Measurements from ENCODE around the gene PIGK. TPM values are rescaled to one million over a fixed set of nuclear protein-coding genes. Genes with fewer than 3 reads are reported as not detected.

Gene PIGK
- total and polyA plus RNA-seq, 2 donors (not counting 1 experiment from before 2014, with no cell fraction given): 3.1 to 14.9 TPM

DNA sequence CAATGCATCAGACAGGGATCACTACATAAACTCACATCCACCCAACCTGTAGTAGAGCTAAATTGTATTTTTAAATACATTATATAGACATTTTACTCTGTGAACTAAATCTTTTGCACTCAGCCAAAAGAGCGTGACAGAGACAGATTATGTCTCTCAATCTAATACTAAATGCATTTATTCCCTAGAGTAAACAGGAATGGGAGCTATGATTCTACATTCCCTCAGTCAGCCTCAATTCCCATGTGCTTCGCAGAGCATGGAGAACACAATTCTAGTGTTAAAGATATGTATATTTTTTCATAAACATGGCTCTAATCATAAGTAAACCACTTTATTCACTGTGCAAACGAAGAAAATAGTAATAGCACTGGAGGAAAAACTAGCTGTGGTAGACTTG, 16.5 kb downstream of the PIGK start:
- no peaks in the 10 kb centered on the region for H3K79me2 ChIP-seq (ENCODE audit: control insufficient read depth, insufficient read depth, low read length)
- Mint-ChIP-seq H3K9me3 (ENCODE audit: insufficient read depth) (peaks cover 7% of the 10 kb centered on the region), H3K27ac (no peak overlapping the region), H3K4me1 (no peaks in the 10 kb centered on the region), H3K27me3 (no peaks in the 10 kb centered on the region), H3K4me3 (no peak overlapping the region)
- ATAC-seq (ENCODE audit: low read depth) (no peak), DNase-seq (no peak)
- peaks cover 0 to 3% (median 3%) of the 10 kb centered on the region in 3 donors for H3K9me3 ChIP-seq (ENCODE audit: control extremely low read depth in 1 of 3, control insufficient read depth in 2 of 3, insufficient read depth in 1 of 3, low read length in 2 of 3)
- TF ChIP-seq EZH2 (IDR thresholded peaks at IDR 0.05; ENCODE audit: borderline replicate concordance, insufficient read depth, low read depth, low read length, poor library complexity, severe bottlenecking): no peak
- TF ChIP-seq CTCF (IDR thresholded peaks at IDR 0.05): no peak
- no peaks in the 10 kb centered on the region for H4K20me1 ChIP-seq (ENCODE audit: control insufficient read depth, insufficient read depth, low read length, poor library complexity, severe bottlenecking)
- intact Hi-C loops (cut with micrococcal nuclease): no loop called here
- H3K4me2 ChIP-seq (replicated peaks; ENCODE audit: low read depth, low read length, poor library complexity, severe bottlenecking): no peak overlapping the region
- H3K27ac ChIP-seq (ENCODE audit: low read length in 2 of 2): no peak overlapping the region
- no peak overlapping the region for H3K9ac ChIP-seq (ENCODE audit: low read length)
- POLR2A ChIA-PET: no interaction called here
- peaks cover 4% of the 10 kb centered on the region in 2 experiments for H3K36me3 ChIP-seq (replicated peaks in 1 of 2; ENCODE audit: control extremely low read depth in 1 of 2, control insufficient read depth in 1 of 2, extremely low read depth in 1 of 2, insufficient read depth in 2 of 2, low read length in 1 of 2)
- H3K4me1 ChIP-seq (ENCODE audit: control insufficient read depth in 2 of 2, insufficient read depth in 2 of 2, low read length in 2 of 2): no peaks in the 10 kb centered on the region
- H3K4me3 ChIP-seq (ENCODE audit: control extremely low read depth in 1 of 5, extremely low read depth in 1 of 5, insufficient read depth in 1 of 5, low read depth in 2 of 5, low read length in 4 of 5): no peak overlapping the region
- no peak overlapping the region for H2AFZ ChIP-seq (ENCODE audit: insufficient read depth, low read depth, low read length, poor library complexity, severe bottlenecking)
- no CpG with 5 or more reads among the region's 3 CpGs for WGBS (ENCODE audit: insufficient coverage)
- CTCF ChIA-PET: interaction anchor here (0.6 kb wide), 1 partner anchor 331 kb away, joined by 3 read pairs; no protein-coding TSS in a partner anchor
- no peaks in the 10 kb centered on the region for H3K27me3 ChIP-seq (replicated peaks in 1 of 4; ENCODE audit: control extremely low read depth in 1 of 4, control insufficient read depth in 3 of 4, insufficient read depth in 4 of 4, low read length in 3 of 4)

DNA sequence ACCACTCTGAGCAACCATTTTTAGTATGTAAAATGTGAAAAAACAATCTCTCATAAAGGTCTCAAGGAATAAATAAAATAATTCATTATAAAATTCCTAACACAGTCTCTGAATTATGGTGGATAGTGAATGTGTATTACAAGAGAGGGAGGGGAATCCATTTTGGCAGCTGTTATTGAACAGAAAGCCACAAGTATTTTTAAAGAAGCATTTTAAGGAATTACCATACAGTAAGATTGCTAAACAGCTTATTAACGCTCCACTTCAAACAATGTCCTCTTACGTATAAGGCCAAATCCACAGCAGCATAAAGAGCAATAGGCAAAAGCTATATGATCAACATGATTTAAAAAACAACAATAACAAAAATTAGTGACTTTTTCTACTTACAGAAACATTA, 18.4 kb downstream of the PIGK start:
- no peak overlapping the region for H3K4me2 ChIP-seq (replicated peaks; ENCODE audit: low read depth, low read length, poor library complexity, severe bottlenecking)
- no peaks in the 10 kb centered on the region for H3K27me3 ChIP-seq (replicated peaks in 1 of 4; ENCODE audit: control extremely low read depth in 1 of 4, control insufficient read depth in 3 of 4, insufficient read depth in 4 of 4, low read length in 3 of 4)
- H2AFZ ChIP-seq (ENCODE audit: insufficient read depth, low read depth, low read length, poor library complexity, severe bottlenecking): no peak overlapping the region
- H3K9ac ChIP-seq (ENCODE audit: low read length): no peak overlapping the region
- no peak overlapping the region for H3K4me3 ChIP-seq (ENCODE audit: control extremely low read depth in 1 of 5, extremely low read depth in 1 of 5, insufficient read depth in 1 of 5, low read depth in 2 of 5, low read length in 4 of 5)
- no peaks in the 10 kb centered on the region for H3K79me2 ChIP-seq (ENCODE audit: control insufficient read depth, insufficient read depth, low read length)
- ChIA-PET CTCF (no interaction called here), POLR2A (no interaction called here)
- ATAC-seq (ENCODE audit: low read depth) (no peak), DNase-seq (no peak)
- H3K27me3 Mint-ChIP-seq: no peaks in the 10 kb centered on the region
- no peak overlapping the region for H3K27ac Mint-ChIP-seq
- no peak for TF ChIP-seq CTCF (IDR thresholded peaks at IDR 0.05)
- TF ChIP-seq EZH2 (IDR thresholded peaks at IDR 0.05; ENCODE audit: borderline replicate concordance, insufficient read depth, low read depth, low read length, poor library complexity, severe bottlenecking): no peak
- H3K4me1 Mint-ChIP-seq: no peaks in the 10 kb centered on the region
- no peak overlapping the region for H3K4me3 Mint-ChIP-seq
- H4K20me1 ChIP-seq (ENCODE audit: control insufficient read depth, insufficient read depth, low read length, poor library complexity, severe bottlenecking): no peaks in the 10 kb centered on the region
- H3K9me3 Mint-ChIP-seq (ENCODE audit: insufficient read depth): peaks cover 12% of the 10 kb centered on the region
- no CpG with 5 or more reads among the region's 2 CpGs for WGBS (ENCODE audit: insufficient coverage)
- H3K4me1 ChIP-seq (ENCODE audit: control insufficient read depth in 2 of 2, insufficient read depth in 2 of 2, low read length in 2 of 2): no peaks in the 10 kb centered on the region
- intact Hi-C loops (cut with micrococcal nuclease): no loop called here
- peaks cover 2 to 7% of the 10 kb centered on the region in 2 experiments for H3K36me3 ChIP-seq (replicated peaks in 1 of 2; ENCODE audit: control extremely low read depth in 1 of 2, control insufficient read depth in 1 of 2, extremely low read depth in 1 of 2, insufficient read depth in 2 of 2, low read length in 1 of 2)
- H3K9me3 ChIP-seq (ENCODE audit: control extremely low read depth in 1 of 3, control insufficient read depth in 2 of 3, insufficient read depth in 1 of 3, low read length in 2 of 3): peaks cover 0 to 3% (median 2%) of the 10 kb centered on the region in 3 donors
- H3K27ac ChIP-seq (ENCODE audit: low read length in 2 of 2): no peak overlapping the region

All from B cell (primary cell).